GM21619 (cell line): ENCODE results near the gene UBP1.
"Not testable (repeated sequence)": the region's sequence is repeated elsewhere in the genome, so short reads cannot be mapped to it uniquely, and the experiment has no call there.

Experiments
- ATAC-seq: cut with Tn5 transposase; IDR thresholded peaks from one replicate; pipeline ENCODE4 v1.9.1; 2021; ENCODE audit not compliant: unreplicated experiment

Gene UBP1

GRCh38 chr3:33437556-33438283, 2.5 kb downstream of the UBP1 start:
- ATAC-seq: no peak

- no peak for ATAC-seq
Measured at GRCh38 chr3:33433843-33434242, 6.4 kb downstream of the UBP1 start.

GRCh38 chr3:33430571-33430970, 9.6 kb downstream of the UBP1 start:
- ATAC-seq: no peak

- no peak for ATAC-seq
Measured at GRCh38 chr3:33430061-33430460, 10.1 kb downstream of the UBP1 start.

GRCh38 chr3:33429306-33429705, 10.9 kb downstream of the UBP1 start:
- not testable (repeated sequence) for ATAC-seq

GRCh38 chr3:33428734-33429133, 11.5 kb downstream of the UBP1 start:
- ATAC-seq: no peak

GRCh38 chr3:33426630-33427317, 13.4 kb downstream of the UBP1 start:
- no peak for ATAC-seq

GRCh38 chr3:33426068-33426467, 14.1 kb downstream of the UBP1 start:
- no peak for ATAC-seq

- no peak for ATAC-seq
Measured at GRCh38 chr3:33425453-33425852, 14.8 kb downstream of the UBP1 start.

- no peak for ATAC-seq
Measured at GRCh38 chr3:33424606-33425452, 15.4 kb downstream of the UBP1 start.

- no peak for ATAC-seq
Measured at GRCh38 chr3:33420966-33421365, 19.2 kb downstream of the UBP1 start.

GRCh38 chr3:33419948-33420347, 20.3 kb downstream of the UBP1 start:
- no peak for ATAC-seq

- ATAC-seq: no peak
Measured at GRCh38 chr3:33417066-33417673, 23.0 kb downstream of the UBP1 start.

GRCh38 chr3:33410816-33411215, 29.4 kb downstream of the UBP1 start:
- not testable (repeated sequence) for ATAC-seq

GRCh38 chr3:33403756-33404155, 36.4 kb downstream of the UBP1 start:
- no peak for ATAC-seq

- ATAC-seq: no peak
Measured at GRCh38 chr3:33402936-33403335, 37.3 kb downstream of the UBP1 start.

- no peak for ATAC-seq
Measured at GRCh38 chr3:33401781-33402180, 38.4 kb downstream of the UBP1 start.

GRCh38 chr3:33398410-33398809, 41.8 kb downstream of the UBP1 start:
- ATAC-seq: no peak

- ATAC-seq: no peak
Measured at GRCh38 chr3:33395900-33396299, 44.3 kb downstream of the UBP1 start.

- ATAC-seq: no peak
Measured at GRCh38 chr3:33394403-33395054, 45.7 kb downstream of the UBP1 start.

GRCh38 chr3:33392703-33393125, 47.5 kb downstream of the UBP1 start:
- no peak for ATAC-seq
